Natural killer cell (primary cell): ENCODE data around the gene IKZF5. TPM values are rescaled to one million over a fixed set of nuclear protein-coding genes. Genes with fewer than 3 reads are reported as not detected.
A peak's percentile ranks its signal among the peaks of the same experiment; 100 is the strongest.

Experiments used
- ATAC-seq, 3 donors: fragments of 150-1000 bp in 2 of 3; fragments of 200-7000 bp in 1 of 3; cut with Tn5 transposase; 1 replicate in 1 of 3; 2 replicates in 2 of 3; pipeline ENCODE4 v1.10.0; 2021; ENCODE audit warnings: mild to moderate bottlenecking in 2 of 3, moderate library complexity in 2 of 3
- DNase-seq, 2 donors: peaks; one replicate each; pipeline versions ENCODE4 v3.0.0 to v3.0.0-alpha.2; 2013 to 2021; ENCODE audit warnings: mixed read lengths in 1 of 2
- H3K27ac ChIP-seq: one replicate; pipeline ENCODE4 v1.5.1; 2013; ENCODE audit warnings: mild to moderate bottlenecking, low read length
- H3K27me3 ChIP-seq: one replicate; pipeline ENCODE4 v1.6.1; 2013; ENCODE audit warnings: low read length; ENCODE audit not compliant: control insufficient read depth, insufficient read depth
- H3K36me3 ChIP-seq: one replicate; pipeline ENCODE4 v1.6.1; 2013; ENCODE audit warnings: low read length; ENCODE audit not compliant: control insufficient read depth, insufficient read depth
- H3K4me1 ChIP-seq: one replicate; pipeline ENCODE4 v1.6.1; 2013; ENCODE audit warnings: low read length; ENCODE audit not compliant: control insufficient read depth, insufficient read depth
- H3K4me3 ChIP-seq: one replicate; pipeline ENCODE4 v1.5.1; 2013; ENCODE audit warnings: low read length
- H3K9me3 ChIP-seq: one replicate; pipeline ENCODE4 v1.6.1; 2013; ENCODE audit warnings: low read length; ENCODE audit not compliant: control insufficient read depth, insufficient read depth
- H3K27ac Mint-ChIP-seq, 2 donors: one replicate each; pipeline ENCODE4 v1.8.0; 2022; ENCODE audit warnings: mild to moderate bottlenecking in 2 of 2, mixed read lengths in 2 of 2, moderate library complexity in 1 of 2
- H3K27me3 Mint-ChIP-seq, 2 donors: one replicate each; pipeline ENCODE4 v1.8.0; 2022; ENCODE audit warnings: low read depth in 2 of 2, mixed read lengths in 2 of 2
- H3K36me3 Mint-ChIP-seq: one replicate; pipeline ENCODE4 v1.8.0; 2022; ENCODE audit warnings: mixed read lengths
- H3K4me1 Mint-ChIP-seq, 2 donors: one replicate each; pipeline ENCODE4 v1.8.0; 2022; ENCODE audit warnings: mixed read lengths in 2 of 2
- H3K4me3 Mint-ChIP-seq: one replicate; pipeline ENCODE4 v1.8.0; 2022; ENCODE audit warnings: mild to moderate bottlenecking, moderate library complexity, mixed read lengths
- H3K9me3 Mint-ChIP-seq, 2 donors: one replicate each; pipeline ENCODE4 v1.8.0; 2022; ENCODE audit warnings: mixed read lengths in 2 of 2
- CTCF ChIP-seq: fragments of 200-600 bp; IDR thresholded peaks from one replicate; pipeline ENCODE4 v1.8.0; 2022; ENCODE audit warnings: antibody characterized with exemption
- WGBS: methylation state at CpG from one replicate; pipeline ENCODE4 v1.1.7; 2013; ENCODE audit warnings: missing lambda C conversion rate; ENCODE audit not compliant: insufficient coverage; 5-methylcytosine and 5-hydroxymethylcytosine counted together
- intact Hi-C: fragments of 100-400 bp; cut with micrococcal nuclease; formaldehyde crosslinking; loops from one replicate; pipeline ENCODE4 v1.14.2; 2022
- total RNA-seq, 4 donors: library from RNA; stranded (reverse); fragments of 120-200 nt in 1 of 4; gene quantifications; one replicate each; pipeline versions ENCODE4 v1.2.3 to v1.2.4, GENCODE V29; 2013 to 2022

The IKZF5 gene
- total RNA-seq, 3 donors from 2014 or later (not counting 1 experiment from before 2014, with no cell fraction given): 40.3 to 65.0 (median 51.8) TPM

GRCh38 chr10:122997864-122998263 lies 10.7 kb downstream of the IKZF5 start:
- intact Hi-C loops: no loop called here
- no peak for TF ChIP-seq CTCF
- 94% methylated on average over 2 of the region's 3 CpGs for WGBS
- Histone ChIP-seq H3K27me3 (no peaks in the 10 kb centered on the region), H3K27ac (no peak overlapping the region), H3K36me3 (peaks cover 42% of the 10 kb centered on the region), H3K4me3 (no peak overlapping the region), H3K9me3 (no peaks in the 10 kb centered on the region), H3K4me1 (no peaks in the 10 kb centered on the region)
- DNase-seq (no peak), ATAC-seq (no peak)
- Mint-ChIP-seq H3K4me1 (peaks cover 34 to 36% of the 10 kb centered on the region in 2 donors), H3K4me3 (no peak overlapping the region), H3K27ac (no peak overlapping the region), H3K9me3 (no peaks in the 10 kb centered on the region), H3K27me3 (no peaks in the 10 kb centered on the region), H3K36me3 (no peaks in the 10 kb centered on the region)

- H3K4me3 Mint-ChIP-seq: no peak overlapping the region
- H3K4me1 Mint-ChIP-seq: peaks cover 26% of the 10 kb centered on the region in 2 donors
- Histone ChIP-seq H3K27ac (no peak overlapping the region), H3K4me1 (no peaks in the 10 kb centered on the region), H3K9me3 (no peaks in the 10 kb centered on the region), H3K36me3 (peaks cover 52% of the 10 kb centered on the region), H3K27me3 (no peaks in the 10 kb centered on the region), H3K4me3 (no peak overlapping the region)
- peak overlapping the region in 1 of 2 donors; percentile 18 for H3K27ac Mint-ChIP-seq
- H3K36me3 Mint-ChIP-seq: no peaks in the 10 kb centered on the region
- 97% methylated on average over 3 of the region's 4 CpGs for WGBS
- ATAC-seq: no peak
- intact Hi-C loops: no loop called here
- DNase-seq: no peak
- H3K27me3 Mint-ChIP-seq: no peaks in the 10 kb centered on the region
- no peak for TF ChIP-seq CTCF
- H3K9me3 Mint-ChIP-seq: no peaks in the 10 kb centered on the region
Measured at GRCh38 chr10:122995936-122996335, 12.7 kb downstream of the IKZF5 start.

- H3K36me3 Mint-ChIP-seq: no peaks in the 10 kb centered on the region
- H3K36me3 ChIP-seq: peaks cover 54% of the 10 kb centered on the region
- 98% methylated on average over 6 of the region's 6 CpGs for WGBS
- no peak for TF ChIP-seq CTCF
- no peaks in the 10 kb centered on the region for H3K9me3 ChIP-seq
- no peak overlapping the region for H3K27ac ChIP-seq
- H3K4me3 ChIP-seq: no peak overlapping the region
- ATAC-seq (no peak), DNase-seq (no peak)
- no peaks in the 10 kb centered on the region for H3K9me3 Mint-ChIP-seq
- no peak overlapping the region for H3K4me3 Mint-ChIP-seq
- H3K27ac Mint-ChIP-seq: no peak overlapping the region
- H3K27me3 Mint-ChIP-seq: no peaks in the 10 kb centered on the region
- no peaks in the 10 kb centered on the region for H3K27me3 ChIP-seq
- H3K4me1 ChIP-seq: no peaks in the 10 kb centered on the region
- H3K4me1 Mint-ChIP-seq: peaks cover 6 to 9% of the 10 kb centered on the region in 2 donors
- intact Hi-C loops: no loop called here
Measured at GRCh38 chr10:122993797-122994336, 14.7 kb downstream of the IKZF5 start.

GRCh38 chr10:122992031-122992585 lies 16.5 kb downstream of the IKZF5 start:
- intact Hi-C loops: no loop called here
- Histone ChIP-seq H3K4me3 (no peak overlapping the region), H3K4me1 (no peaks in the 10 kb centered on the region), H3K27me3 (no peaks in the 10 kb centered on the region), H3K27ac (no peak overlapping the region), H3K9me3 (no peaks in the 10 kb centered on the region), H3K36me3 (peaks cover 46% of the 10 kb centered on the region)
- H3K27me3 Mint-ChIP-seq: no peaks in the 10 kb centered on the region
- no peaks in the 10 kb centered on the region for H3K4me1 Mint-ChIP-seq
- DNase-seq (no peak), ATAC-seq (no peak)
- H3K27ac Mint-ChIP-seq: no peak overlapping the region
- peaks cover under 1% of the 10 kb centered on the region for H3K36me3 Mint-ChIP-seq
- no CpG with 5 or more reads among the region's 1 CpG for WGBS
- TF ChIP-seq CTCF: no peak
- no peaks in the 10 kb centered on the region for H3K9me3 Mint-ChIP-seq
- no peak overlapping the region for H3K4me3 Mint-ChIP-seq
